Measurements from ENCODE around the gene C4B.

Gene C4B

GRCh38 chr6:32081168-32081990 is 66.8 kb downstream of the C4B start:
- in situ Hi-C loops (cut with MboI; ENCODE audit: low sequenced_read_pairs), result loop anchor here (25.0 kb wide), 1 partner anchor 706 kb away; no protein-coding TSS in a partner anchor

- in situ Hi-C loops (cut with MboI; ENCODE audit: low sequenced_read_pairs), result loop anchor here (25.0 kb wide), 1 partner anchor 705 kb away; no protein-coding TSS in a partner anchor
Observed at GRCh38 chr6:32082478-32082877, 67.9 kb downstream of the C4B start.

- in situ Hi-C loops (cut with MboI; ENCODE audit: low sequenced_read_pairs), result loop anchor here (25.0 kb wide), 1 partner anchor 704 kb away; no protein-coding TSS in a partner anchor
Observed at GRCh38 chr6:32082935-32083334, 68.3 kb downstream of the C4B start.

DNA sequence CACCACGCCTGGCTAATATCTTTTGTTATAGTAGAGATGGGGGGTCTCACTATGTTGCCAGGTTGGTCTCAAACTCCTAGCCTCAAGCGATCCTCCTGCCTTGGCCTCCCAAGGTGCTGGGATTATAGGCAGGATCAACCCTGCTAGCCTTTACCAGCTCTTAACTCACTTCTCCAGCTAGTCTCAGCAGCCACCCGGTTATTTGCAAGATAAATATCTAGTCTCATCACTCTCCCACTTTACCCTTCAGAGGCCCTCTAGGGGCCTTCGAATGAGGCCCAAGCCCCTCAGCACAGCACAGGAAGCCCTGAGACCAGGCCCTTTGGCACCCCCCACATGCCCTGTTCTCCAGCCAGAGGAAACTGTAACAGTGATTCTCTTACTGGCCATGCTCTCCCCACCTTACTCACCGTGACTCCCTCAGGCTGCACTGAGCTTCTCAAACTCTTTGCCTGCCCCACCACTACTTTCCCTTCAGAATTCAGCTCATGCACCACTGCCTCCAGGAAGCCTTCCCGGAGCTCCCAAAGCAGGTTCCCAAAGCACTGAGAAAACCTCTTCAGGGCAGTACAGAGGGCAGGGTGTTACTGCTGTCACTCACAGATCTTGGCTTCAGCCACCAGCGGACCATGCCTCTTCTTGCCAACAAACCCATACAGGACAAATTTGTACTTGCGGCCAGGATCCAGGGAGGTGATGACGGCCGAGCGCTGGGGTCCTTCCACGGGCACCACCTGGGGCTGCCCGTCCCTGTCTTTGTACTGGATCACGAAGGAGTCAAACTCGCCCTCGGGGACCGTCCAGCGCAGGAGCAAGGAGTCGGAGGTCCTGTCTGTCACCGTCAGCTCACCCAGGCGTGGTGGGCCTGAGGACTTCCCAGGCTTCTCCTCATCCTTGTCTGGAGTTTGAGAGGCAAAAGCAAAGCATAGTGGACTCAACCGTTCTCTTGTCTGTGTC is 69.5 kb downstream of the C4B start:
- in situ Hi-C loops (cut with MboI; ENCODE audit: low sequenced_read_pairs), result loop anchor here (25.0 kb wide), 1 partner anchor 703 kb away; no protein-coding TSS in a partner anchor

GRCh38 chr6:32084780-32085179 is 70.2 kb downstream of the C4B start:
- in situ Hi-C loops (cut with MboI; ENCODE audit: low sequenced_read_pairs), result loop anchor here (25.0 kb wide), 1 partner anchor 703 kb away; no protein-coding TSS in a partner anchor
